B cell (primary cell): ENCODE data around the gene CHRNA1. TPM values are rescaled to one million over a fixed set of nuclear protein-coding genes. Genes with fewer than 3 reads are reported as not detected.

Source experiments
- ATAC-seq: fragments of 200-7000 bp; cut with Tn5 transposase; one replicate; pipeline ENCODE4 v1.10.0; 2021; ENCODE audit warnings: low read depth, mild to moderate bottlenecking, moderate number of reproducible peaks, moderate library complexity
- CTCF ChIA-PET: fragments of 350-600 bp; sonication (Branson Sonifier 250); formaldehyde crosslinking; loops from one replicate; lab custom pipeline; 2021; ENCODE audit warnings: antibody characterized with exemption, inconsistent platforms; lab: Charles Lee
- POLR2A ChIA-PET: fragments of 350-600 bp; sonication (Branson Sonifier 250); formaldehyde crosslinking; loops from one replicate; lab custom pipeline; 2021; ENCODE audit warnings: antibody characterized with exemption; lab: Charles Lee
- DNase-seq: peaks from one replicate; pipeline ENCODE4 v3.0.0; 2013
- H2AFZ ChIP-seq: 2 replicates; pipeline ENCODE4 v1.6.1; 2012; ENCODE audit warnings: mild to moderate bottlenecking, low read depth, low read length; ENCODE audit not compliant: insufficient read depth, poor library complexity, severe bottlenecking
- H3K27ac ChIP-seq, 2 donors: 1 replicate in 1 of 2; 2 replicates in 1 of 2; pipeline ENCODE4 v1.5.1; 2012 to 2013; ENCODE audit warnings: low read length in 2 of 2, mild to moderate bottlenecking in 2 of 2, moderate library complexity in 1 of 2
- H3K27me3 ChIP-seq, 4 experiments: fragments of 200-600 bp in 1 of 4; sonication (generic) in 1 of 4; replicated peaks in 1 of 4; 1 replicate in 2 of 4; 2 replicates in 2 of 4; pipeline versions ENCODE4 v1.6.1 to v1.7.0; 2013 to 2016; ENCODE audit warnings: low read length in 3 of 4, mild to moderate bottlenecking in 2 of 4, mixed read lengths in 1 of 4, moderate library complexity in 1 of 4; ENCODE audit not compliant: insufficient read depth in 4 of 4, control insufficient read depth in 3 of 4; ENCODE audit errors: control extremely low read depth in 1 of 4
- H3K36me3 ChIP-seq, 2 experiments: replicated peaks in 1 of 2; 1 replicate in 1 of 2; 2 replicates in 1 of 2; pipeline versions ENCODE4 v1.6.1 to v1.7.1; 2013; ENCODE audit warnings: low read length in 1 of 2; ENCODE audit not compliant: insufficient read depth in 2 of 2, control insufficient read depth in 1 of 2; ENCODE audit errors: control extremely low read depth in 1 of 2, extremely low read depth in 1 of 2
- H3K4me1 ChIP-seq, 2 donors: fragments of 200-600 bp in 1 of 2; sonication (generic) in 1 of 2; 1 replicate in 1 of 2; 2 replicates in 1 of 2; pipeline versions ENCODE4 v1.5.1 to v1.6.1; 2013 to 2017; ENCODE audit warnings: low read length in 2 of 2; ENCODE audit not compliant: control insufficient read depth in 2 of 2, insufficient read depth in 2 of 2
- H3K4me2 ChIP-seq: replicated peaks from 2 replicates; pipeline ENCODE3; 2012; ENCODE audit warnings: mild to moderate bottlenecking, low read depth, low read length; ENCODE audit not compliant: poor library complexity, severe bottlenecking
- H3K4me3 ChIP-seq, 5 experiments: fragments of 200-600 bp in 1 of 5; sonication (generic) in 1 of 5; 1 replicate in 3 of 5; 2 replicates in 2 of 5; pipeline versions ENCODE4 v1.5.1 to v1.7.0; 2011 to 2016; ENCODE audit warnings: low read length in 4 of 5, mild to moderate bottlenecking in 4 of 5, low read depth in 2 of 5, control low read depth in 1 of 5, moderate library complexity in 1 of 5; ENCODE audit not compliant: insufficient read depth in 1 of 5; ENCODE audit errors: control extremely low read depth in 1 of 5, extremely low read depth in 1 of 5
- H3K79me2 ChIP-seq: fragments of 200-600 bp; sonication (generic); one replicate; pipeline ENCODE4 v1.6.0; 2016; ENCODE audit warnings: low read length; ENCODE audit not compliant: control insufficient read depth, insufficient read depth
- H3K9ac ChIP-seq: fragments of 200-600 bp; sonication (generic); 2 replicates; pipeline ENCODE4 v1.6.1; 2017; ENCODE audit warnings: mild to moderate bottlenecking, low read length, moderate library complexity
- H3K9me3 ChIP-seq, 3 donors: one replicate each; pipeline versions ENCODE4 v1.6.1 to v1.7.1; 2013; ENCODE audit warnings: low read length in 2 of 3; ENCODE audit not compliant: control insufficient read depth in 2 of 3, insufficient read depth in 1 of 3; ENCODE audit errors: control extremely low read depth in 1 of 3
- H4K20me1 ChIP-seq: 2 replicates; pipeline ENCODE4 v1.6.0; 2012; ENCODE audit warnings: mild to moderate bottlenecking, low read length; ENCODE audit not compliant: insufficient read depth, control insufficient read depth, poor library complexity, severe bottlenecking
- H3K27ac Mint-ChIP-seq: one replicate; pipeline ENCODE4 v1.8.0; 2021; ENCODE audit warnings: mixed read lengths
- H3K27me3 Mint-ChIP-seq: one replicate; pipeline ENCODE4 v1.8.0; 2021; ENCODE audit warnings: mixed read lengths
- H3K4me1 Mint-ChIP-seq: one replicate; pipeline ENCODE4 v1.8.0; 2021; ENCODE audit warnings: mixed read lengths
- H3K4me3 Mint-ChIP-seq: one replicate; pipeline ENCODE4 v1.8.0; 2021; ENCODE audit warnings: mixed read lengths
- H3K9me3 Mint-ChIP-seq: one replicate; pipeline ENCODE4 v1.8.0; 2022; ENCODE audit warnings: mixed read lengths; ENCODE audit not compliant: insufficient read depth
- CTCF ChIP-seq: fragments of 200-600 bp; IDR thresholded peaks from one replicate; pipeline ENCODE4 v1.8.0; 2022; ENCODE audit warnings: antibody characterized with exemption, mild to moderate bottlenecking
- EZH2 ChIP-seq: IDR thresholded peaks from 2 replicates; pipeline ENCODE4 v1.6.1; 2012; ENCODE audit warnings: borderline replicate concordance, low read depth, mild to moderate bottlenecking, moderate library complexity, low read length; ENCODE audit not compliant: insufficient read depth, poor library complexity, severe bottlenecking
- WGBS: methylation state at CpG from one replicate; pipeline ENCODE4 v1.1.5; 2013; ENCODE audit warnings: missing lambda C conversion rate; ENCODE audit not compliant: insufficient coverage; 5-methylcytosine and 5-hydroxymethylcytosine counted together
- intact Hi-C: fragments of 100-400 bp; cut with micrococcal nuclease; formaldehyde crosslinking; loops from one replicate; pipeline ENCODE4 v1.10.0; 2022
- polyA plus RNA-seq: library from polyadenylated mRNA; depleted of rRNA; stranded (reverse); fragments of >200 nt; gene quantifications from 2 replicates; pipeline ENCODE4 v1.2.3, GENCODE V29; 2012
- total RNA-seq, 2 donors: library from RNA; stranded (reverse); fragments of 120-200 nt in 1 of 2; gene quantifications; 1 replicate in 1 of 2; 2 replicates in 1 of 2; pipeline versions ENCODE4 v1.2.3 to v1.2.4, GENCODE V29; 2013 to 2022

The CHRNA1 gene
- total and polyA plus RNA-seq, 2 donors (not counting 1 experiment from before 2014, with no cell fraction given): 0.20 to 0.22 TPM

GRCh38 chr2:174774886-174775285, 10.6 kb upstream of the CHRNA1 start:
- H4K20me1 ChIP-seq: no peaks in the 10 kb centered on the region
- Mint-ChIP-seq H3K4me3 (no peak overlapping the region), H3K9me3 (no peaks in the 10 kb centered on the region), H3K27me3 (peaks cover 16% of the 10 kb centered on the region), H3K4me1 (peaks cover 11% of the 10 kb centered on the region), H3K27ac (no peak overlapping the region)
- H3K4me2 ChIP-seq: no peak overlapping the region
- POLR2A ChIA-PET: no interaction called here
- no peak overlapping the region for H3K9ac ChIP-seq
- H3K9me3 ChIP-seq: no peaks in the 10 kb centered on the region
- TF ChIP-seq EZH2 (no peak), CTCF (no peak)
- intact Hi-C loops: no loop called here
- H2AFZ ChIP-seq: no peak overlapping the region
- peaks cover 0 to 10% (median 2%) of the 10 kb centered on the region in 4 experiments for H3K27me3 ChIP-seq
- no peak overlapping the region for H3K4me3 ChIP-seq
- peaks cover 0 to 6% of the 10 kb centered on the region in 2 donors for H3K4me1 ChIP-seq
- H3K79me2 ChIP-seq: no peaks in the 10 kb centered on the region
- no peaks in the 10 kb centered on the region for H3K36me3 ChIP-seq
- WGBS: no CpG with 5 or more reads among the region's 4 CpGs
- CTCF ChIA-PET: interaction anchor here (8.0 kb wide), 1 partner anchor 25 kb away, joined by 59 read pairs; no protein-coding TSS in a partner anchor
- DNase-seq: no peak
- ATAC-seq: no peak
- H3K27ac ChIP-seq: no peak overlapping the region

GRCh38 chr2:174773215-174773614, 8.9 kb upstream of the CHRNA1 start:
- ChIA-PET POLR2A (no interaction called here), CTCF (interaction anchor here (8.0 kb wide), 1 partner anchor 23 kb away, joined by 59 read pairs; no protein-coding TSS in a partner anchor)
- no peaks in the 10 kb centered on the region for H4K20me1 ChIP-seq
- H3K27me3 ChIP-seq: peaks cover 0 to 10% (median 4%) of the 10 kb centered on the region in 4 experiments
- DNase-seq (no peak), ATAC-seq (no peak)
- peaks cover 0 to 2% (median 0%) of the 10 kb centered on the region in 3 donors for H3K9me3 ChIP-seq
- H3K4me3 ChIP-seq: no peak overlapping the region
- no peak overlapping the region for H3K9ac ChIP-seq
- H3K36me3 ChIP-seq: no peaks in the 10 kb centered on the region
- Mint-ChIP-seq H3K4me1 (peaks cover 11% of the 10 kb centered on the region), H3K27me3 (peaks cover 13% of the 10 kb centered on the region), H3K27ac (no peak overlapping the region), H3K9me3 (no peaks in the 10 kb centered on the region), H3K4me3 (no peak overlapping the region)
- intact Hi-C loops: no loop called here
- peaks cover 0 to 3% of the 10 kb centered on the region in 2 donors for H3K4me1 ChIP-seq
- H3K27ac ChIP-seq: no peak overlapping the region
- no peaks in the 10 kb centered on the region for H3K79me2 ChIP-seq
- TF ChIP-seq EZH2: no peak
- no peak for TF ChIP-seq CTCF
- WGBS: no CpG with 5 or more reads among the region's 2 CpGs
- no peak overlapping the region for H2AFZ ChIP-seq
- H3K4me2 ChIP-seq: no peak overlapping the region
